ENCODE measurements around the gene MRPL36.

GRCh38 chr5:1845696-1846095 lies 46.1 kb upstream of the MRPL36 start:
- no peak for TF ChIP-seq POLR2A (IDR thresholded peaks at IDR 0.05; ENCODE audit: low read length)
- TF ChIP-seq GATA1 (IDR thresholded peaks at IDR 0.05; ENCODE audit: low read depth, low read length): no peak

Data from erythroblast (primary cell).